Inferior parietal cortex (tissue), 1 donor: ENCODE results near the gene CA5A.
"Not testable (repeated sequence)": the region's sequence is repeated elsewhere in the genome, so short reads cannot be mapped to it uniquely, and the experiment has no call there.

ENCODE experiments used
- DNase-seq: peaks from one replicate; pipeline ENCODE4 v3.0.0-alpha.2; 2016; ENCODE audit errors: extremely low spot score

Gene CA5A

GRCh38 chr16:87924041-87924810, 12.1 kb downstream of the CA5A start:
- no peak for DNase-seq

- no peak for DNase-seq
Measured at GRCh38 chr16:87922250-87922871, 14.0 kb downstream of the CA5A start.

- DNase-seq, result no peak
Measured at GRCh38 chr16:87921236-87921773, 15.0 kb downstream of the CA5A start.

- no peak for DNase-seq
Measured at GRCh38 chr16:87919681-87919994, 16.7 kb downstream of the CA5A start.

GRCh38 chr16:87918866-87919680, 17.3 kb downstream of the CA5A start:
- DNase-seq, result no peak

GRCh38 chr16:87918338-87918737, 18.0 kb downstream of the CA5A start:
- no peak for DNase-seq

GRCh38 chr16:87917503-87917902, 18.8 kb downstream of the CA5A start:
- no peak for DNase-seq

GRCh38 chr16:87914812-87915211, 21.5 kb downstream of the CA5A start:
- DNase-seq, result no peak

GRCh38 chr16:87914021-87914725, 22.2 kb downstream of the CA5A start:
- not testable (repeated sequence) for DNase-seq

GRCh38 chr16:87912691-87913090, 23.6 kb downstream of the CA5A start:
- DNase-seq, result not testable (repeated sequence)

GRCh38 chr16:87911106-87911763, 25.1 kb downstream of the CA5A start:
- DNase-seq, result not testable (repeated sequence)

- DNase-seq, result peak; percentile 66
Measured at GRCh38 chr16:87909203-87909935, 27.0 kb downstream of the CA5A start.

- not testable (repeated sequence) for DNase-seq
Measured at GRCh38 chr16:87908101-87908500, 28.2 kb downstream of the CA5A start.

- not testable (repeated sequence) for DNase-seq
Measured at GRCh38 chr16:87905521-87905920, 30.8 kb downstream of the CA5A start.

- DNase-seq, result not testable (repeated sequence)
Measured at GRCh38 chr16:87904963-87905362, 31.4 kb downstream of the CA5A start.

GRCh38 chr16:87900489-87900888, 35.8 kb downstream of the CA5A start:
- not testable (repeated sequence) for DNase-seq

- no peak for DNase-seq
Measured at GRCh38 chr16:87897521-87898505, 38.5 kb downstream of the CA5A start.

GRCh38 chr16:87896924-87897520, 39.3 kb downstream of the CA5A start:
- not testable (repeated sequence) for DNase-seq
